H9 (cell line): ENCODE results near the gene C5orf46. TPM values are rescaled to one million over a fixed set of nuclear protein-coding genes. Genes with fewer than 3 reads are reported as not detected.

ENCODE experiments used
- DNase-seq: peaks from one replicate; pipeline ENCODE4 v3.0.0-alpha.2; 2017
- H2AFZ ChIP-seq: one replicate; pipeline ENCODE4 v1.6.1; 2013; ENCODE audit warnings: mild to moderate bottlenecking, low read length, control low read depth, moderate library complexity
- H2AK5ac ChIP-seq: 2 replicates; pipeline ENCODE4 v1.6.1; 2013; ENCODE audit warnings: low read length, control low read depth, mixed read lengths; ENCODE audit not compliant: insufficient read length
- H2BK120ac ChIP-seq: one replicate; pipeline ENCODE4 v1.6.1; 2013; ENCODE audit warnings: low read depth, mild to moderate bottlenecking, low read length, control low read depth, inconsistent platforms; ENCODE audit not compliant: poor library complexity, severe bottlenecking
- H2BK12ac ChIP-seq: 2 replicates; pipeline ENCODE4 v1.6.1; 2013; ENCODE audit warnings: low read length, control low read depth, mixed read lengths, low read depth; ENCODE audit not compliant: insufficient read length
- H2BK15ac ChIP-seq: 2 replicates; pipeline ENCODE4 v1.6.1; 2013; ENCODE audit warnings: low read depth, low read length, control low read depth
- H2BK20ac ChIP-seq: one replicate; pipeline ENCODE4 v1.6.1; 2013; ENCODE audit warnings: low read depth, mild to moderate bottlenecking, low read length, control low read depth, inconsistent platforms; ENCODE audit not compliant: poor library complexity, severe bottlenecking
- H2BK5ac ChIP-seq: 2 replicates; pipeline ENCODE4 v1.6.1; 2013; ENCODE audit warnings: low read length, control low read depth, mixed read lengths; ENCODE audit not compliant: insufficient read length
- H3K14ac ChIP-seq: 2 replicates; pipeline ENCODE4 v1.6.1; 2013; ENCODE audit warnings: low read length, control low read depth; ENCODE audit not compliant: insufficient read depth
- H3K18ac ChIP-seq: 2 replicates; pipeline ENCODE4 v1.6.1; 2013; ENCODE audit warnings: low read depth, mild to moderate bottlenecking, mixed read lengths, low read length, control low read depth; ENCODE audit not compliant: insufficient read length
- H3K23ac ChIP-seq: 2 replicates; pipeline ENCODE4 v1.6.1; 2013; ENCODE audit warnings: low read length, control low read depth, mixed read lengths, low read depth; ENCODE audit not compliant: insufficient read length
- H3K23me2 ChIP-seq: 2 replicates; pipeline ENCODE4 v1.6.1; 2013; ENCODE audit warnings: low read depth, mild to moderate bottlenecking, mixed read lengths, low read length, control low read depth; ENCODE audit not compliant: insufficient read length, poor library complexity, severe bottlenecking
- H3K27ac ChIP-seq: 2 replicates; pipeline ENCODE4 v1.5.1; 2013; ENCODE audit warnings: low read length, control low read depth, mixed read lengths, low read depth; ENCODE audit not compliant: insufficient read length
- H3K27me3 ChIP-seq: 2 replicates; pipeline ENCODE4 v1.6.1; 2013; ENCODE audit warnings: low read length, control low read depth, inconsistent platforms; ENCODE audit not compliant: insufficient read depth
- H3K4ac ChIP-seq: 2 replicates; pipeline ENCODE4 v1.6.1; 2013; ENCODE audit warnings: low read depth, mild to moderate bottlenecking, control low read depth, inconsistent platforms, low read length, moderate library complexity
- H3K4me1 ChIP-seq: 2 replicates; pipeline ENCODE4 v1.6.1; 2013; ENCODE audit warnings: low read length, control low read depth, inconsistent platforms; ENCODE audit not compliant: insufficient read depth
- H3K4me2 ChIP-seq: 2 replicates; pipeline ENCODE4 v1.6.1; 2013; ENCODE audit warnings: low read length, control low read depth, mixed read lengths; ENCODE audit not compliant: insufficient read length, insufficient read depth
- H3K56ac ChIP-seq: 2 replicates; pipeline ENCODE4 v1.6.1; 2013; ENCODE audit warnings: low read depth, mild to moderate bottlenecking, mixed read lengths, low read length, control low read depth; ENCODE audit not compliant: insufficient read length
- H3K79me1 ChIP-seq: 2 replicates; pipeline ENCODE4 v1.6.1; 2013; ENCODE audit warnings: low read depth, mild to moderate bottlenecking, moderate library complexity, low read length, control low read depth, inconsistent platforms; ENCODE audit not compliant: insufficient read depth, poor library complexity, severe bottlenecking
- H3K79me2 ChIP-seq: 2 replicates; pipeline ENCODE4 v1.6.1; 2013; ENCODE audit warnings: low read length, control low read depth, inconsistent platforms; ENCODE audit not compliant: insufficient read depth
- H3K9ac ChIP-seq: 2 replicates; pipeline ENCODE4 v1.6.1; 2013; ENCODE audit warnings: low read length, control low read depth, mixed read lengths; ENCODE audit not compliant: insufficient read length; ENCODE audit errors: extremely low read depth
- H3K9me3 ChIP-seq: one replicate; pipeline ENCODE4 v1.6.1; 2013; ENCODE audit warnings: low read depth, low read length, inconsistent platforms; ENCODE audit not compliant: control insufficient read depth
- H3T11ph ChIP-seq: one replicate; pipeline ENCODE4 v1.6.1; 2013; ENCODE audit warnings: mild to moderate bottlenecking, low read length, control low read depth, inconsistent platforms
- H4K20me1 ChIP-seq: one replicate; pipeline ENCODE4 v1.6.1; 2013; ENCODE audit not compliant: control insufficient read depth, insufficient read length, insufficient read depth
- H4K5ac ChIP-seq: 2 replicates; pipeline ENCODE4 v1.6.1; 2013; ENCODE audit warnings: low read depth, mild to moderate bottlenecking, mixed read lengths, low read length, control low read depth; ENCODE audit not compliant: insufficient read length
- H4K8ac ChIP-seq: replicated peaks from 2 replicates; pipeline ENCODE4 v1.6.1; 2013; ENCODE audit warnings: low read length, control low read depth, mixed read lengths, low read depth; ENCODE audit not compliant: insufficient read length
- H4K91ac ChIP-seq: 2 replicates; pipeline ENCODE4 v1.6.1; 2013; ENCODE audit warnings: low read depth, mild to moderate bottlenecking, moderate library complexity, mixed read lengths, low read length, control low read depth; ENCODE audit not compliant: insufficient read length
- H3K27ac Mint-ChIP-seq, 3 experiments: 2 replicates in 2 of 3; 3 replicates in 1 of 3; pipeline ENCODE4 v1.8.0; 2020 to 2021; ENCODE audit warnings: mixed read lengths in 3 of 3, mild to moderate bottlenecking in 1 of 3, moderate library complexity in 1 of 3
- H3K27me3 Mint-ChIP-seq: 2 replicates; pipeline ENCODE4 v1.8.0; 2021; ENCODE audit warnings: low read depth, mild to moderate bottlenecking, moderate library complexity, mixed read lengths
- H3K36me3 Mint-ChIP-seq, 3 experiments: 2 replicates in 2 of 3; 3 replicates in 1 of 3; pipeline ENCODE4 v1.8.0; 2020 to 2021; ENCODE audit warnings: low read depth in 3 of 3, mixed read lengths in 3 of 3; ENCODE audit not compliant: insufficient read depth in 1 of 3
- H3K4me1 Mint-ChIP-seq, 2 experiments: 2 replicates each; pipeline ENCODE4 v1.8.0; 2020; ENCODE audit warnings: mixed read lengths in 2 of 2
- H3K4me3 Mint-ChIP-seq, 2 experiments: 2 replicates in 1 of 2; 3 replicates in 1 of 2; pipeline ENCODE4 v1.8.0; 2020 to 2021; ENCODE audit warnings: mild to moderate bottlenecking in 2 of 2, mixed read lengths in 2 of 2, moderate library complexity in 1 of 2
- H3K9me3 Mint-ChIP-seq, 2 experiments: 2 replicates in 1 of 2; 3 replicates in 1 of 2; pipeline ENCODE4 v1.8.0; 2020; ENCODE audit warnings: mild to moderate bottlenecking in 2 of 2, mixed read lengths in 2 of 2, moderate library complexity in 1 of 2
- WGBS: extraction: QIAGEN DNeasy Blood & Tissue Kit; methylation state at CpG from one replicate; pipeline ENCODE4 v1.1.7; 2013; ENCODE audit warnings: missing lambda C conversion rate, low lambda C conversion rate, mixed read lengths; ENCODE audit not compliant: insufficient read length; ENCODE audit errors: extremely low coverage; 5-methylcytosine and 5-hydroxymethylcytosine counted together
- total RNA-seq: library from RNA; stranded (reverse); gene quantifications from 2 replicates; pipeline ENCODE4 v1.2.1, GENCODE V29; 2021
- TF ChIP-seq, protein P1 (sequence below): fragments of 200-600 bp; sonication (generic); conservative IDR thresholded peaks from 3 replicates; pipeline ENCODE4 v1.8.0; 2021; ENCODE audit warnings: antibody characterized with exemption, mild to moderate bottlenecking

Gene C5orf46
- total RNA-seq, 1 experiment from 2014 or later, result not detected

DNA sequence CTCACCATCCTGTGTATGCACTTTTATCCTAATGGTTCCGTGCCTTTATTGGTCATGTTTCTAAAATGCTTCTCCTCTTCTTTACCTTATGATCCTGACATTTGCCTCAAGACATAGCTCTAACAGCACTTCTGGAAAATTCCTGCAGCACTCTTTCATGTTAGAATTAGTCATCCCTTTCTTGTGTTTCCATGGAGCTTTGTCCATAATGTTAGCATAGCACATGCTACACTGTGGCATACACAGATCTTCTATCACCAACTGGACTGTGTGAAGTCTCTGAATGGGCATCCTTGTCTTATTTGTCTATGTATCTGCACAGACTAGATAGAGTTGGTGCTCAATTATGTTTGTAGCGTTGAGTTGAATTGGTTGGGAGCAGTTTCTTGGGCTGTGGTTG, 25.9 kb downstream of the C5orf46 start:
- Histone ChIP-seq H3K4ac (no peak overlapping the region), H3K79me2 (no peaks in the 10 kb centered on the region; the same call in 1 of the 2 replicates), H3K18ac (no peak overlapping the region), H4K5ac (no peak overlapping the region), H3K23me2 (no peaks in the 10 kb centered on the region), H3K9ac (no peak overlapping the region), H2BK12ac (no peak overlapping the region), H3K9me3 (no peaks in the 10 kb centered on the region), H3K4me1 (peaks cover 19% of the 10 kb centered on the region), H2BK15ac (no peak overlapping the region), H2BK20ac (no peak overlapping the region), H2BK120ac (no peak overlapping the region), H3T11ph (no peak overlapping the region), H3K27ac (no peak overlapping the region), H4K20me1 (no peaks in the 10 kb centered on the region), H4K91ac (no peak overlapping the region), H3K23ac (no peak overlapping the region), H2AK5ac (no peak overlapping the region), H3K4me2 (no peak overlapping the region), H3K79me1 (peaks cover 3% of the 10 kb centered on the region), H2BK5ac (no peak overlapping the region), H3K14ac (no peak overlapping the region), H2AFZ (no peak overlapping the region), H3K27me3 (no peaks in the 10 kb centered on the region), H3K56ac (no peak overlapping the region), H4K8ac (no peak overlapping the region)
- peaks cover 14 to 57% of the 10 kb centered on the region in 2 experiments for H3K4me1 Mint-ChIP-seq
- TF ChIP-seq, protein P1, sequence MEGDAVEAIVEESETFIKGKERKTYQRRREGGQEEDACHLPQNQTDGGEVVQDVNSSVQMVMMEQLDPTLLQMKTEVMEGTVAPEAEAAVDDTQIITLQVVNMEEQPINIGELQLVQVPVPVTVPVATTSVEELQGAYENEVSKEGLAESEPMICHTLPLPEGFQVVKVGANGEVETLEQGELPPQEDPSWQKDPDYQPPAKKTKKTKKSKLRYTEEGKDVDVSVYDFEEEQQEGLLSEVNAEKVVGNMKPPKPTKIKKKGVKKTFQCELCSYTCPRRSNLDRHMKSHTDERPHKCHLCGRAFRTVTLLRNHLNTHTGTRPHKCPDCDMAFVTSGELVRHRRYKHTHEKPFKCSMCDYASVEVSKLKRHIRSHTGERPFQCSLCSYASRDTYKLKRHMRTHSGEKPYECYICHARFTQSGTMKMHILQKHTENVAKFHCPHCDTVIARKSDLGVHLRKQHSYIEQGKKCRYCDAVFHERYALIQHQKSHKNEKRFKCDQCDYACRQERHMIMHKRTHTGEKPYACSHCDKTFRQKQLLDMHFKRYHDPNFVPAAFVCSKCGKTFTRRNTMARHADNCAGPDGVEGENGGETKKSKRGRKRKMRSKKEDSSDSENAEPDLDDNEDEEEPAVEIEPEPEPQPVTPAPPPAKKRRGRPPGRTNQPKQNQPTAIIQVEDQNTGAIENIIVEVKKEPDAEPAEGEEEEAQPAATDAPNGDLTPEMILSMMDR, result no peak
- H3K4me3 Mint-ChIP-seq, result no peak overlapping the region
- no CpG with 5 or more reads among the region's 2 CpGs for WGBS
- no peak overlapping the region for H3K27ac Mint-ChIP-seq
- peaks cover 0 to 41% (median 2%) of the 10 kb centered on the region in 3 experiments; a peak in 3 of 7 replicates for H3K36me3 Mint-ChIP-seq
- H3K27me3 Mint-ChIP-seq, result no peaks in the 10 kb centered on the region
- H3K9me3 Mint-ChIP-seq, result no peaks in the 10 kb centered on the region; a peak in 1 of 5 replicates
- DNase-seq, result no peak
